Body of pancreas (tissue), 4 donors: ENCODE results near the gene CASZ1.

Experiments
- POLR2A ChIP-seq, 3 donors: fragments of 450-650 bp; IDR thresholded peaks; one replicate each; pipeline ENCODE4 v1.6.1; 2016; ENCODE audit warnings: antibody characterized with exemption in 3 of 3, mild to moderate bottlenecking in 2 of 3
- TF ChIP-seq, protein P1 (sequence below), 7 experiments: fragments of 450-650 bp in 4 of 7; fragments of 200-600 bp in 3 of 7; sonication (generic) in 3 of 7; IDR thresholded peaks; one replicate each; pipeline ENCODE4 v1.5.1; 2016 to 2019; ENCODE audit warnings: antibody characterized with exemption in 7 of 7

DNA sequence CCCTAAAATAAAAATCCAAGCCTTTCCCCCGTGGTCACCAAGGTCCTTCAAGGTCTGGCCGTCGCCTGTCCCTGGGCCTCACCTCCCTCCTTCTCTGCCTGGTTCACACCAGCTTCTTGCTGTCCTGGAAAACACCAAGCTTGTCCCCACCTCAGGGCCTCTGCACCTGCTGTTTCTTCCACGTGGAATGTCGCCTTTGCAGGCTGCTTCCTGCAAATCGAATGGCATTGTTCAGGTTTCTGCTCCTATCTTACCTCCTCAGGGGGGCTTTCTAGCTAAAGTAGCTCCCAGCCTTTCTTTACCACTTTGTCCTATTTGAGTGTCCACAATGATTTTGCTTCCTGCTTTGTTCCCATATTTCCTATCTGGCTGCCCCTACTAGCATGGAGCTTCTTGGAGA is 3.3 kb upstream of the CASZ1 start:
- no peak for TF ChIP-seq POLR2A (IDR thresholded peaks at IDR 0.05)
- TF ChIP-seq, protein P1, sequence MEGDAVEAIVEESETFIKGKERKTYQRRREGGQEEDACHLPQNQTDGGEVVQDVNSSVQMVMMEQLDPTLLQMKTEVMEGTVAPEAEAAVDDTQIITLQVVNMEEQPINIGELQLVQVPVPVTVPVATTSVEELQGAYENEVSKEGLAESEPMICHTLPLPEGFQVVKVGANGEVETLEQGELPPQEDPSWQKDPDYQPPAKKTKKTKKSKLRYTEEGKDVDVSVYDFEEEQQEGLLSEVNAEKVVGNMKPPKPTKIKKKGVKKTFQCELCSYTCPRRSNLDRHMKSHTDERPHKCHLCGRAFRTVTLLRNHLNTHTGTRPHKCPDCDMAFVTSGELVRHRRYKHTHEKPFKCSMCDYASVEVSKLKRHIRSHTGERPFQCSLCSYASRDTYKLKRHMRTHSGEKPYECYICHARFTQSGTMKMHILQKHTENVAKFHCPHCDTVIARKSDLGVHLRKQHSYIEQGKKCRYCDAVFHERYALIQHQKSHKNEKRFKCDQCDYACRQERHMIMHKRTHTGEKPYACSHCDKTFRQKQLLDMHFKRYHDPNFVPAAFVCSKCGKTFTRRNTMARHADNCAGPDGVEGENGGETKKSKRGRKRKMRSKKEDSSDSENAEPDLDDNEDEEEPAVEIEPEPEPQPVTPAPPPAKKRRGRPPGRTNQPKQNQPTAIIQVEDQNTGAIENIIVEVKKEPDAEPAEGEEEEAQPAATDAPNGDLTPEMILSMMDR (IDR thresholded peaks at IDR 0.05) = no peak
